K562 treated with DMSO at 1 percent for 24 hours (cell line): ENCODE data around the gene SLFN13. TPM values are rescaled to one million over a fixed set of nuclear protein-coding genes. Genes with fewer than 3 reads are reported as not detected.

ENCODE experiments used
- total RNA-seq: library from RNA; unstranded; fragments of 300-600 nt; gene quantifications from 2 replicates; pipeline ENCODE4 v1.2.3, GENCODE V29; 2022; ENCODE audit warnings: low read depth; ENCODE audit not compliant: insufficient read depth

SLFN13 gene
- total RNA-seq, result 0.95 and 1.4 TPM in 2 replicates

DNA sequence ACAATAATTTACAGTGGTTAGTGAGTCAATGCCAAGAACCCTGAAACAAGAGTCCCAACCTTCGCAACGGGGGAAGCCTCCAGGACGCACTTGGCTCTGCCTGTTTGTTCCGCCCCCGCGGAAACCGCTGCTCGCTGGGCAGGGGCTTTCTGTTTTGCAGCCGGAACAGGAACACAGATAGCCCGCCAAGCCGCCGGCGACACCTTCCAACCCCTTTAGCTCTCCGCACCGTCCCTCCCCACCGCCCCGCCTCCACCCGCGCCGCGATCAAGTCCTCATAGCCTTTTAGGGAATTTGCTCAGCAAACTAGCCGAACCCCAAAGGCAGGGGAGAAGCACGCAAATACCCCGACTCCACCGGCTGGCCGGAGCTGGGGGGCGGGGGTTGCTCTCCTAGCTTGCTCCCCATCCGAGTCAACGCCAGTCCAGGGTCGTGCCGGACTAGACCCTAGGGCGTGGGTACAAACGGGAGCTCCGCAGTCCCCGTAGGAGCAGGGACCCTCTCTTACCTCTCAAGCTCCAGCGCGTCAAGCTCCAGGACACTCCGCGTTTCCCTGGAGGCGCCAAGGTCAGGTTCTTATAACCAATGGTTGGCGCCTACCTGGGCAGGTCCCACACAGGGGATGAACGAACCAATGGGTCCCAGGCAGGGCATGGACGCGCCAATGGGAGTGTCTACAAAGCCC lies at the start of gene SLFN13:
TSS of gene SLFN13 (minus strand) at position 553 of the 685 bp plus-strand sequence. CDS start 3,086 bp downstream, outside the sequence.

DNA sequence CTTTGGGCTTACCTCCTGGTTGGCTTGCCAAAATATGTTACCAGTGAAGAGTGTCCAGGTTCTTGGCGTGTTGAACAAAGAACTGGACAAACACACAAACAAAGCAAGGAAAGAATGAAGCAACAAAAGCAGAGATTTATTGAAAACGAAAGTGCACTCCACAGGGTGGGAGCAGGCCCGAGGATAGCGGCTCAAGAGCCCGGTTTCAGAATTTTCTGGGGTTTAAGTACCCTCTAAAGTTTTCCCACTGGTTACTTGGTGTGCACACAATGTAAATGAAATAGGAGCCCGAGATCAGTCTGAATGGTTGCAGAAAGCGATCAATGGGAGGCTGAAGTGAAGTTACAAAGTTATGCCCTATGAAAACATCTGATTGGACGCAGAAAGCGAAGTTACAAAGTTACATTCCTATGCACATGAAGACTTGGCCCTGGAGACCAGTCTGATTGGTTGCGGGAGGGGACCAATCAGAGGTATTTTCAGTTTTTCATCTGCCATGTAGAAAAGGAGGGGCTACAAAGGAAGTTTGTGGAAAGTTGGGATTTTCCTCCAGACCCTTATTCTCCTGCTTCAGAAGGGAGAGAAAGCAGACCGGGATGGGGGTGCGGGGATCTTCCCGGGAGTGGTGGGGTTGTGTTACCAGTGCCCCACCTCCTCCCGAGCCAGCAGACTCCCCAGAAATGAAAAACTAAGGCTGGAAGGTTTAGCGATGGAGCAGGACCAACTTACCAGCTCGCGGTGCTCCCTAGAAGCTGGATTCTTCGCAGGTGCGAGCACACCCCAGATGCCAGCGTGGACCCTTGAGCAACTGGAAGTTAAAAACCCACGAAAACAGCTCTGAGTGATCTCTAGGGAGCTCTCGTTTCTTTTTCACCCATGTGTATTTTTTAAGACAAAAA lies 16.1 kb downstream of the SLFN13 start, which contains the start of gene SLFN12:
TSS of gene SLFN12 (minus strand) at position 325 of the 899 bp plus-strand sequence. CDS start 9,472 bp downstream, outside the sequence.

Other genes starting within 250 kb of the SLFN13 start
- gene SLFN5, start 205.7 kb downstream of the SLFN13 start, total RNA-seq, result 2.2 and 2.7 TPM in 2 replicates
- gene SLFN11, start 75.1 kb downstream of the SLFN13 start, total RNA-seq, result 0.14 TPM in 1 of 2 replicates, not detected in the other
- 0.51 and 1.3 TPM in 2 replicates for gene SLFN12, start 16.3 kb downstream of the SLFN13 start, total RNA-seq
- 1.2 and 1.3 TPM in 2 replicates for gene SLFN12L, start 88.9 kb upstream of the SLFN13 start, total RNA-seq
- gene SLFN14, start 112.1 kb upstream of the SLFN13 start, total RNA-seq, result 2.2 and 2.9 TPM in 2 replicates
- 8.6 and 8.8 TPM in 2 replicates for gene PEX12, start 129.8 kb upstream of the SLFN13 start, total RNA-seq
- gene AP2B1, start 138.6 kb upstream of the SLFN13 start, total RNA-seq, result 93.4 and 98.6 TPM in 2 replicates